Airway epithelial cell (primary cell): Measurements from ENCODE around the gene ATP23. TPM values are rescaled to one million over a fixed set of nuclear protein-coding genes. Genes with fewer than 3 reads are reported as not detected.

ENCODE experiments used
- total RNA-seq: library from RNA; depleted of rRNA; stranded (reverse); fragments of >200 nt; gene quantifications from 2 replicates; pipeline ENCODE4 v1.2.3, GENCODE V29; 2015

The ATP23 gene
- total RNA-seq = 11.3 and 23.7 TPM in 2 replicates

GRCh38 chr12:57941165-57941894 is at the start of gene ATP23:
Gene ATP23, plus strand, starts transcription at chr12:57941567. Its CDS starts 135 bp downstream, at chr12:57941702.

Other genes with a start within 250 kb of the ATP23 start
- gene OS9, start 247.4 kb upstream of the ATP23 start, total RNA-seq = 90.9 and 98.2 TPM in 2 replicates
- 0.14 and 0.56 TPM in 2 replicates for gene AGAP2, start 202.8 kb upstream of the ATP23 start, total RNA-seq
- 44.2 and 70.9 TPM in 2 replicates for gene TSPAN31, start 196.5 kb upstream of the ATP23 start, total RNA-seq
- 122 and 130 TPM in 2 replicates for gene CDK4, start 189.3 kb upstream of the ATP23 start, total RNA-seq
- gene MARCHF9, start 186.5 kb upstream of the ATP23 start, total RNA-seq = 7.9 and 12.8 TPM in 2 replicates
- gene CYP27B1, start 174.5 kb upstream of the ATP23 start, total RNA-seq = 10.4 and 15.0 TPM in 2 replicates
- gene METTL1, start 169.5 kb upstream of the ATP23 start, total RNA-seq = 18.8 and 21.2 TPM in 2 replicates
- 1.3 and 5.8 TPM in 2 replicates for gene EEF1AKMT3, start 169.0 kb upstream of the ATP23 start, total RNA-seq
- 19.8 and 26.4 TPM in 2 replicates for gene TSFM, start 158.8 kb upstream of the ATP23 start, total RNA-seq
- gene AVIL, start 122.8 kb upstream of the ATP23 start, total RNA-seq = 0.05 and 0.21 TPM in 2 replicates
- 39.1 and 54.0 TPM in 2 replicates for gene CTDSP2, start 94.8 kb upstream of the ATP23 start, total RNA-seq